Head of caudate nucleus (tissue), 42 donors: ENCODE measurements around the gene LRRC71.

Experiments used
- DNase-seq, 42 donors: peaks; one replicate each; pipeline versions ENCODE4 v3.0.0 to v3.0.0-alpha.2; 2020 to 2021; ENCODE audit warnings: mixed read lengths in 7 of 42
- intact Hi-C: fragments of 100-400 bp; cut with DNase I; formaldehyde crosslinking; loops from one replicate; pipeline ENCODE4 v1.15.0; 2022

LRRC71 gene

GRCh38 chr1:156938813-156939212 is 18.4 kb downstream of the LRRC71 start:
- intact Hi-C loops: no loop called here
- peak in 1 of 42 donors; percentile 9 for DNase-seq

DNA sequence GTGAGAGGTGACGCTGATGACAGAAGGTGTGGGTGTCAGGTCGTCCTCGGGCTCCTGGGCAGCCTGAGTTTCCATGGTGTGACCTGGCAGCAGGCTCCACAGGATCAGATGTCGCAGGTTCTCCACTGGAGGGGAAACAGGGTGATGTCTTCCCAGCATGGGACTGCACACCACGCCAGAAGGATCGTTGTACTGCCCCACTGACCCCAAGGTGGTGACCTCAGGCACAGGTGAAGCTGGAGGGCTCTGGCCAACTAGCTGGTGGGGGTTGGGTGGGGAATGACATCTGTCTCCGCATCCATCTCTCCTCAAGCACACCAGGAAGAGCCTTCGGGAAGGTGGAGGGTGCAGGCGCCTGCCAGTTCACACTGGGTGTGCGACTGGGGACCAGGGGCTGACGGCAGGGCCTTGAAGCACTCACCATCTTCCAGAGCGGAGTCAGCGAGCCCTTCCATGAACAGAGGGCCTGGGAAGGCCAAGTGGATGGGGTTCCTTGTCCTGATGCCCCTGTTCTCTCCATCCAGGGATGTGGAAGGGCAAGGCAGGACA is 19.4 kb downstream of the LRRC71 start:
- intact Hi-C loops: no loop called here
- DNase-seq: no peak

- no peak for DNase-seq
- intact Hi-C loops: no loop called here
Observed at GRCh38 chr1:156941675-156942074, 21.2 kb downstream of the LRRC71 start.

- intact Hi-C loops: no loop called here
- DNase-seq: peak in 38 of 42 donors; percentile 15 to 94 (median 66)
Observed at GRCh38 chr1:156942176-156942575, 21.7 kb downstream of the LRRC71 start.

DNA sequence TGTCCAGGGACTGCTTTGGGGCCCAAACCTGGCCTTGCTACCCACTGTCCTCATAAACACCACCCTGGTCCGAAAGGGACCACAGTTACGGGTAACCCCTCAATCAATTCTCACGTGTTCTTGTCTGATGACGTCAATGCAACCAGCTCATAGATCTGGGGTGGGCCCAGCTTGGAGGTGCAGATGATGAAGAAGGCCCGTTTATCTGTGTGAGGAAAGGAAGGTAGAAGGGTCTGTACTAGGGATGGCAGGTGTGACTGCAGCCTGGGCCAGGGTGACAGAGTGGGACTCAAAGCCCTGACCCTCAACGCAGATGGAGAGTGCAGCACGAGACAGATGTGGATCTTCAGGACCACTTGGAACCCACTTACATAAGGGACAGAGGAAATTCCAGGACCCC is 22.1 kb downstream of the LRRC71 start:
- intact Hi-C loops: no loop called here
- no peak for DNase-seq

- peak in 1 of 42 donors; percentile 30 for DNase-seq
- intact Hi-C loops: no loop called here
Observed at GRCh38 chr1:156943756-156944155, 23.3 kb downstream of the LRRC71 start.

DNA sequence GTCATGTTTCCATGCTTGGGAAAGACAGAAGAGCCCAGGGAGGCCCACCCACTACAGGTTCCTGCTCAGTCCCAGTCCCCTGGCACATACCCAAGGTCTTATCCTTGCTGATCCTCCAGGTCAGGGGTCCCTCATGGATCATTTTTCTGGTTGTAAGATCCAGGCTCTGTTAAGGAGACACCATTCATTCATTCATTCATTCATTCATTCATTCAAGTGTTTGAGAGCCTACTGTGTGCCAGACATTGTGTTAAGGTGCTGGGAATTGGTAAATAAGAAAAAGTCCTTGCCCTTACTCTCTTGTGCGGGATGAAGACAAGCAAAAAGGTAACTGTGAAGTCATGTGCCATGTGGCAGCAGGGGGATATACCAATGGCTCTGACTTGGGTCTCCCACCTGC is 23.8 kb downstream of the LRRC71 start:
- intact Hi-C loops: no loop called here
- no peak for DNase-seq

GRCh38 chr1:156944848-156945247 is 24.4 kb downstream of the LRRC71 start:
- intact Hi-C loops: no loop called here

GRCh38 chr1:156945881-156946661 is 25.6 kb downstream of the LRRC71 start:
- DNase-seq: peak in 5 of 42 donors; percentile 19 to 36 (median 22)
- intact Hi-C loops: no loop called here

More at GRCh38 chr1:156944848-156945247, 24.4 kb downstream of the LRRC71 start:
- no peak for DNase-seq

- peak in 2 of 42 donors; percentile 7 to 23 for DNase-seq
- intact Hi-C loops: no loop called here
Observed at GRCh38 chr1:156947127-156947526, 26.7 kb downstream of the LRRC71 start.

DNA sequence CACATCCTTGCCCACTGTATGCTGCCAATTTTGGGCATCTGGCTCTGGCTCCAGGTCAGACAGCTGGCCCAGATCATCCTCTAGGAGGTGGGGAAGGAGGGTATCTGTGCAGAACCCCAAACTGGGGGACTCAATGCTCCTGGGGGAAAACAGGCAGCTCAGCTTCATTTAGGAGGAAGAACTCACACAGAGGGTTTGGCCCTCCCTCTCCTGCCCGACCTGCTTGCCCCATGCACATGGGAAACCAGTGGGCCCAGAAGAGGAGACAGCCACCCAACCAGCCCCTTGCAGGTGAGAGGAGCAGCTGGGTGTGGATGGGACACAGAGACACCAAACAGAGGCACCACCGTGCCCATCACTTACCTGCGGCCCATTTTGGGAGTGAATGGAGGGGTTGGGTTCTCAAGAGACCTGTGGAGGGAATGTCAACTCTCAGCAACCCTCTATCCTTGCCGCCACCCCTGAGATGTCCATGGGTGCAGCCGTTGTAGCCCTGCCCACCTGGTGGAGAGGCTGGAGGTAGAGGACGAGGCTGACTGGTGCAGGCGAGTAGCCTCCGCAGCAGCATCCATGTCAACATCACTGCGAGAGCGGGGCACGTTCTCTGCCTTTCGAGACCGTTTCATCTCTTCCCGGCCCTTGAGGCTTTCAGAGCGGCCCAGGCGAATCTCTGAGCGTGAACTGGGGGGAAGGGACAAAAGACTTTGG is 27.5 kb downstream of the LRRC71 start:
- intact Hi-C loops: no loop called here

DNA sequence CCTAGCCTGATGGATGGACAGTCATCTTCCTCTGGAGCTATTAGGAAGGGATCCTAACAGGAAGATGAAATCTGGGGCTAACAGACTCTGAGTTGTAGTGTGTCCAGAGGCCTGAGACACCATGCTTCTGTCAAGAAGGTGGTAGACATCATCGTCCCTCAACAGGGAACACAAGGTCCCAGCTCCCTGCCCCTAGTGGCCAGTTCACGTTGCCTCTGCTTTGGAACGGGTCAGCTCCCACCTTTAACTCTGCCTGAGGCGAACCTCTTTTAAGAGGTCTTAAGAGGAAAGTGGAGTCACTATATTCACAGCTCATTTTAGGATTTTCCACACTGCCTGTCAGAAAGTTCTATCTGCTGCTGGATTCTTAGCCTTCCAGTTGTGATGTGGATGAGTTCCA is 28.3 kb downstream of the LRRC71 start:
- intact Hi-C loops: no loop called here
- no peak for DNase-seq

More for the DNA sequence above, 27.5 kb downstream of the LRRC71 start:
- peak in 1 of 42 donors; percentile 36 for DNase-seq

DNA sequence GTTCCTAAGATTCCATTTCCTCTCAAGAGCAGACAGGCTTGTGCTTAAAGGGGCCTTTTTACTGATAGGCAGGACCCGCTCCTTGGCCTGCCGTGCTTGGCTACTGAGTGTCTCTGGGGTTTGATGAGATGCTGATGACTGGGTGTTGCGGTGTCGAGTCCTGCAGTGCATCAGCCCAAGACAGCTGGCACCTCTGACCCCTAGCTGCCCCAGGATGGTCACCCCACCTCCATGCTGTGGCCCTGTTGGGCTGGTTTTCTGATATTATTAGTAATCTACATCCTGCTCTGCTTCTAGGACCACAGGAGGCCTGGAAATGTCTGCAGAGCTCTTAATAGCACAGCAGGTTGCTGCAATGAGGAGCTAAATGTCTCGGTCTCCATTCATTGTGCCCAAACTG is 28.7 kb downstream of the LRRC71 start:
- DNase-seq: no peak
- intact Hi-C loops: no loop called here

GRCh38 chr1:156951371-156951770 is 30.9 kb downstream of the LRRC71 start:
- intact Hi-C loops: no loop called here
- DNase-seq: peak in 1 of 42 donors; percentile 2

- DNase-seq: no peak
- intact Hi-C loops: no loop called here
Observed at GRCh38 chr1:156953571-156953970, 33.1 kb downstream of the LRRC71 start.

GRCh38 chr1:156956333-156956732 is 35.9 kb downstream of the LRRC71 start:
- intact Hi-C loops: no loop called here
- no peak for DNase-seq

GRCh38 chr1:156957634-156958033 is 37.2 kb downstream of the LRRC71 start:
- intact Hi-C loops: no loop called here

GRCh38 chr1:156958247-156958714 is 37.8 kb downstream of the LRRC71 start:
- no peak for DNase-seq
- intact Hi-C loops: no loop called here

More at GRCh38 chr1:156957634-156958033, 37.2 kb downstream of the LRRC71 start:
- DNase-seq: no peak

GRCh38 chr1:156959414-156959813 is 39.0 kb downstream of the LRRC71 start:
- no peak for DNase-seq
- intact Hi-C loops: no loop called here

GRCh38 chr1:156959925-156960324 is 39.5 kb downstream of the LRRC71 start:
- intact Hi-C loops: no loop called here
- no peak for DNase-seq
